ENCODE results near the gene RNF217.

The RNF217 gene

DNA sequence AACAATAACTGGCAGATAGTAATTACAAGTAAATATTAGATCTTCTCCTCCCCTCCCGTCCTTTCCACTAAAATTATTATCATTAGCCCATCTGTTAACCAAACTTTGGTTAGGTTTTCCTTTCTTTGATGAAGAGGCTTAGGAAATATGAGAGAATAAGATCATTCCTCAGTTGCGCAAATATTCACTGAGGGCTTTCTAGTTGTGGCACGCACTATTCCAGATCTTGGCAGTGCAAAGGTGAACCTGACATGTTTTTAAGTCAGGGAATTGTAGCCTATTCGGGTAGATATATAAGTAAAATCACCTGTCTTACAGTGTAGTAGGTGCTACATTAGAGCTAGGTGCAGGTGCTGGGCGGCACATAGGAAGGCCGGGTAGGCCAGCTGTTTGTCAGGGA is 31.1 kb downstream of the RNF217 start:
- no peak for TF ChIP-seq CTCF (IDR thresholded peaks at IDR 0.05)

- TF ChIP-seq CTCF (IDR thresholded peaks at IDR 0.05), result no peak
Observed at GRCh38 chr6:124994648-124995047, 32.4 kb downstream of the RNF217 start.

GRCh38 chr6:124995131-124995530 is 32.9 kb downstream of the RNF217 start:
- no peak for TF ChIP-seq CTCF (IDR thresholded peaks at IDR 0.05)

DNA sequence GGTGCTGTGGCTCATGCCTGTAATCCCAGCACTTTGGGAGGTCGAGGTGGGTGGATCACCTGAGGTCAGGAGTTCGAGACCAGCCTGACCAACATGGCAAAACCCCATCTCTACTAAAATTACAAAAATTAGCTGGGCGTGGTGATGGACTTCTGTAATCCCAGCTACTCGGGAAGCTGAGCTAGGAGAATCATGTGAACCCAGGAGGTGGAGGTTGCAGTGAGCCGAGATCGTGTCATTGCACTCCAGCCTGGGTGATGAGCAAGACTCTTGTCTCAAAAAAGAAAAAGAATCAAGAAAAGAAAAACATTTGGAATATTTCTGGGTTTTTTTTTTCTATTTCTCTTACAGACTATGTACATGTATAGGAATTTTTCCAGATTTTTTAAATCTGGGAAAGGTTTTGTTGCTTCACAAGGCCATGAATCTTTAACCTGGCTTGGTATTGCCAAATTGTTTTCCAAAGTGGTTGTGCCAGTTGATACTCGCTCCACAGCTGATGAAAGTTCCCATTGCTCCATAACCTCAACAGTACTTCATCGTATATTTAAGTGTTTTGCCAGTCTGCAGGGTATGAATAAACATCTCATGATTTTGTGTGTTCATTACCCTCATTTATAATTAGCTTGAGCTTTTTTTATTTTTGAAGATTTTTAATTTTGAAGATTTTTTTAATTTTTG is 33.5 kb downstream of the RNF217 start:
- TF ChIP-seq CTCF (IDR thresholded peaks at IDR 0.05), result no peak

GRCh38 chr6:124996411-124996810 is 34.2 kb downstream of the RNF217 start:
- TF ChIP-seq CTCF (IDR thresholded peaks at IDR 0.05), result no peak

DNA sequence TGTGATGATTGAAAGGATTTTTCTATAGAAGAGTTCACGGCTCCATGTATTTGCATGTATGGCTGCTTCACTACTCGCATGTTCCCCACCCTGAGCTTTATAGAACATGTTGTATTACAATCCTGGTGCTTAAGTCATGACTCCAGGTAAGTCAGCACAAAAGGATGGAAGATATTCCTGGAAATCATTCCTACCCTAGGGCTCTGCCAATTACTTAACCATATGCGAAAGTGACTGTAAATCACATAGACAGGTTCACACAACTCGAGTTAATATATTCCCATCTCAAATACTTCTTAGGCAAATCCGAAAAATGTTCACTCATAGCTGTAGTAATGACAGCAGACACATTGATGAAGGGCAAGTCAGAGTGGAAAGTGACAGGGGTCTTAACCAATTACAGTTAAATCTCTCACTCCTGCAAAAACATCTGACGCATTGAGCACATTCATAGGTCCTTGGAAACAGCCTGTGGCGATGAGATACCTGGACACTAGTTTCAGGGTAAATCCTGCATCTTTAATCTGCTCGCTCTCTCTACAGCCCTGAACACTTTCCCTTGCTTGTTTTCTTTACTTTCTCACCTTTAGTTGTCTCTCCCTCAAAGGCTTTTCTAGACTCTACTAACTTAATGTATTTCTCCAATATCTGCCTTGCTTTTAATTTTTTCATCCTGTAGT is 35.1 kb downstream of the RNF217 start:
- no peak for TF ChIP-seq CTCF (IDR thresholded peaks at IDR 0.05)

DNA sequence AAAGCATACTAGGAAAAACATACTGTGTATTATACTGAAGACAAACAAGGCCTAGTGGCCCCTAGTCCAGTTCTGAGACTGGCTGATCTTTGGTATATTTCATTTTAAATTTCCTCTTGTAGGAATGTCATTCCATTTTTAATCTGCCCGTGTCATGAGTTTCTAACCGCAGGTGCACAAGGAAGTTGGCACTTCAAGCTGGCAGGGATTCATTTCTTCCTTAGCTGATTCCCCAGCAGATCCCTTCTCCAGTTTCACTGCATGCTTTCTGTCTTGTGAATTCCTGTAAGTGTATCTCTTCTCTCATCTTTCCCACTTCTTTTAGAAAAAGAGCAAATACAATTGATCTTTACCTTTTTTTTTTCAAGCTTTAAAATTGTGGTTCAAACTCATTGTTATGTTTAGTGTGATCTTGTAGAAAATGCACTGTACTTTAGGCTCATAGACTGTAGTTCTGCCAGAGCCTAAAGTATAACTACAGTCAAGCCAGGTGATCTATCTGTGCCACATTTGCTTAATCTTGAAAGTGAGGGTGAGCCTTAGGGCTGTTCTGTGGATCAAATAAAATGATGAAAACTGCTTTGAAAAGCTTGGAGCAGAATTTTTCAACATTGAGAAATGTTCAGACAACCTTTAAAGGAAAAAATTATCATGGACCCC is 37.0 kb downstream of the RNF217 start:
- no peak for TF ChIP-seq CTCF (IDR thresholded peaks at IDR 0.05)

Measured in LNCAP (cell line).